CD4-positive, alpha-beta T cell treated with Interleukin-1 beta for 1 hour (primary cell): ENCODE results near the gene NR5A2.
"Not testable (repeated sequence)": the region's sequence is repeated elsewhere in the genome, so short reads cannot be mapped to it uniquely, and the experiment has no call there.

Source experiments
- DNase-seq, 2 donors: peaks; one replicate each; pipeline ENCODE4 v3.0.0-alpha.2; 2020 to 2022

NR5A2 gene

GRCh38 chr1:200166411-200166810, 138.9 kb downstream of the NR5A2 start:
- no peak for DNase-seq

- no peak for DNase-seq
Observed at GRCh38 chr1:200168926-200169325, 141.4 kb downstream of the NR5A2 start.

- no peak for DNase-seq
Observed at GRCh38 chr1:200172311-200172710, 144.8 kb downstream of the NR5A2 start.

GRCh38 chr1:200173097-200173618, 145.6 kb downstream of the NR5A2 start:
- no peak for DNase-seq

DNA sequence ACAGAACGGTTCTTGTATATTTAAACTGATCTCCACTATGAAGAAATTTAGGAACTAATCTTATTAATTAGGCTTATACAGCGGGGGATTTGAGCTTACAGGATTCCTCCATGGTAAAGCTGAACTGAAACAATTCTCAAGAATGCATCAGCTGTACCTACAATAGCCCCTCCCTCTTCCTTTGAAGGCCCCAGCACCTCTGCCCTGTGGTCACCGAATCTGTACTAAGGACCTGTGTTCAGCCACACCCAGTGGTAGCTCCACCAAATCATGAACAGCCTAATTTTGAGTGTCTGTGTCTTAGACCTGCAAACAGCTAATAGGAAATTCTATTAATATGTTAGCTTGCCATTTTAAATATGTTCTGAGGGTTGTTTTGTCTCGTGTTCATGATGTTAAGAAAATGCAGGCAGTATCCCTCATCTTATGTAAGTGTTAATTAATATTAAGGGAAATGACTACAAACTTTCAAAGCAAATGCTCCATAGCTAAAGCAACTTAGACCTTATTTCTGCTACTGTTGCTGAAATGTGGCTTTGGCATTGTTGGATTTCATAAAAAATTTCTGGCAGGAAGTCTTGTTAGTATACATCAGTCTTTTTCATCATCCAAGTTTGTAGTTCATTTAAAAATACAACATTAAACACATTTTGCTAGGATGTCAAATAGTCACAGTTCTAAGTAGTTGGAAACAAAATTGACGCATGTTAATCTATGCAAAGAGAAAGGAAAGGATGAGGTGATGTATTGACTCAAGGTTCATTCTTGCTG, 147.2 kb downstream of the NR5A2 start:
- DNase-seq: no peak

DNA sequence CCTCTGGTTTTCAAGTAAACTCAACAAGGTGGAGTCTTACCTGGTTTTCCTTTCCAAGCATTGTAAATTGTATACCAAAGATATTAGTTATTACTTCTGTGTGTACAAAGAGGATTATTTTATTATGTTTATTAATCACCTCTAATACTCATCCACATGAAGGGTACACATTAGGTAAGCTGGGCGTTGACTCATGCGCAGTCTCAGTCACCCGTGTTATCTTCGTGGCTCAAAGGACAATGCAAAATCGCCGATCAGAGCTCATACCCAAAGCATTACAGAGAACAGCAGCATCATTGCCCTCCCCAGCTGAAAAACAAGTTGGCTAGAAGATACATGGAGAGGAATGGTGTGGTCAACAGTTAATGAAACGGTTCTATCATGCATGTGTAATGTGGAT, 148.7 kb downstream of the NR5A2 start:
- no peak for DNase-seq

DNA sequence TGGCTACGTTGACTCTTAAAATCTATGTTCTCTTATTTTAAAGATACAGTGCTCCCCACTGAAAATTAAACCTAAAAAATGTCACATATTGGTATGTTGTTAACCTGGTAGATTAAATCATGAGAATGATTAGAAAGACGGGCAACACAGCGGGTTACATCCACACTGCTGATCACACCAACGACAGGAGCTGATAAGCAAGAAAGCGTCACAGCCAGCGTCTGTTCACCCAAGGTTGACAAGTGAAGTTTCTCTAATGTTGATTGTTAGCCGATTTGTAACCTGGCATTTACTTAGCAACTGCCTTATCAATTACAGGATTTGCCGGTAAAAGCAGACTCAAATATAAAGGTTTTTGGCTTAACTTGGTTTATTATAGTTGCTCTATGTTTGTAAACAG, 149.3 kb downstream of the NR5A2 start:
- no peak for DNase-seq

DNA sequence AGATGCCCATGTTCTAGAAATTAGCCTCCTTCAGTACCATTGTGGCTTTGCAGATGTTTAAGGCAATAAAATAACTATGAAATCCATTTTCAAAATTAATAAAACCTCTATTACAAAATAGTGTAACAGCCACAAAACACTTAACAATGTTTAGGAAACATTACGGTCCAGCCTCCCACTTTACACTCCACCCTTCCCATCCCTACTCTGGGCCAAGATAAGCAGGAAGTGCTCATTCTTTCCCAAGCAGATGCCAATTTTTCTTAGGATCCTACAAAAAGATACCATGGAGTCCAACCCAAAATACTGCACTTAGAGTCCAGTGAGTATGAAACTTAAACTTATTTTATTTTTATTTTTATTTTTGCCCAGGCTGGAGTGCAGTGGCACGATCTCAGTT, 150.8 kb downstream of the NR5A2 start:
- DNase-seq: no peak

DNA sequence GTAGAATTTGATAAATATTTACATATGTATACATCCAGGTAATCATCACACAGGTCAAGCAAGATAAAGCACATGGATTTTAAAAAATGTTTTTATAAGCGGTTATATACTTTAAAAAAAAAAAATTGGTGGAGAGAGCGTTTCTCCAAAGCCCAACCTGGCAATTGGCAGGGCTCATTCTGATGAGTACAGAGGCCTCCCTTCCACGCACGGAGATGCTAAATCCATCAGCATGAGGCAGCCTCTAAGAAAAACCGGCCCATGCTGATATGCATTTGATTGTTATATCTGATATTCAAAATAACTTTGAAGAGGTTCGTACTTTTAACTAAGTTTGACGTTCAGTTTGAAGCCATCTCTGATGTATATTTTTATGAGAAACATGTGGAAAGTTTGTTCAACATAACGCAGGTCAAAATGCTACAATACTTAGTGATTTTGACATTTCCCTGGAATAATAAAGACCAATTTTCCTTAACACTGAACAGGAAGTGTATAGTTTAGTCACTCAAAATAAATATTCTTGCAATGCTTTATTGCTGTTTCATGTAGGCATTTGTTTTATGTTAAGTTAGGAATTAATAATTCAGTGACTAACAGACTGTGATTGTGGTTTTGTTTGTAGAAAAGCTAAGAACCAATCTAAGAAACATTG, 151.7 kb downstream of the NR5A2 start:
- DNase-seq: no peak

GRCh38 chr1:200179781-200180160, 152.3 kb downstream of the NR5A2 start:
- DNase-seq: no peak

GRCh38 chr1:200180821-200181220, 153.3 kb downstream of the NR5A2 start:
- DNase-seq: no peak

- DNase-seq: no peak
Observed at GRCh38 chr1:200181861-200182260, 154.4 kb downstream of the NR5A2 start.

- DNase-seq: no peak
Observed at GRCh38 chr1:200182701-200183100, 155.2 kb downstream of the NR5A2 start.

DNA sequence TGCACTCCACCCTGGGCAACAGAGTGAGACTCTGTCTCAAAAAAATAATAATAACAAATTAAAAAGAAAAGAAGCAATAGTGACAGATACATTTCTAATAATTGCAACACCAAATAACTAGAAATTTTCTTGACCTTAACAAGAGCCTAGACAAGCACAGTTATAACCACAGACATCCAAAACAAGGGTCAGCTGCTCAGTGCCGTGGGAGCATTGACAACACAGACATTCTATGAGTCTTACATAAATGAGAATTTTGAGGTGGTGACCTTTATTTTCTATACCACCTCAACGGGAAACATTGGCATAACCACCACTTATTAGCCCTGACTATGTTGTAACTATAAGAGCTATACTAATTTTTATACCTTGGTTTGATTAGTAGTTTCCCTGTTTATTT, 156.1 kb downstream of the NR5A2 start:
- DNase-seq: no peak

DNA sequence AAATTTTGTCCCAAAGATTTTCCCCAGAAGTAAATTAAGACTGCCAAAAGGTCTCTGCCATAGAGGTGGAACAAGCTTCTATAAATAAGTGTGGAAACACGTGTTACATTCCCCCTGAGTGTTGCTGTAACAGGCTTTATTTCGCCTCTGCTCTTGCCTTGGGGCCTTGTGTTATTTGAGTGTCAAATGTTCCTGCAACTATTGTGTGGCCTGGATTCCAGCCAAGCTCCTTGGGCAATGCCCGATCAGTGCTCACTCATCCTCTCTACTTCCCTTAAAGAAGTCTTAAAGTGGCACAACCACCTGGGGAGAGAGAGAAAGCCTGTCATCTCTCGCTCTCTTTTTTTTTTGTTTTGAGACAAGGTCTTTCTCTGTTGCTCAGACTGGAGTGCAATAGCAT, 156.7 kb downstream of the NR5A2 start:
- peak in 1 of 2 donors; percentile 54 for DNase-seq

DNA sequence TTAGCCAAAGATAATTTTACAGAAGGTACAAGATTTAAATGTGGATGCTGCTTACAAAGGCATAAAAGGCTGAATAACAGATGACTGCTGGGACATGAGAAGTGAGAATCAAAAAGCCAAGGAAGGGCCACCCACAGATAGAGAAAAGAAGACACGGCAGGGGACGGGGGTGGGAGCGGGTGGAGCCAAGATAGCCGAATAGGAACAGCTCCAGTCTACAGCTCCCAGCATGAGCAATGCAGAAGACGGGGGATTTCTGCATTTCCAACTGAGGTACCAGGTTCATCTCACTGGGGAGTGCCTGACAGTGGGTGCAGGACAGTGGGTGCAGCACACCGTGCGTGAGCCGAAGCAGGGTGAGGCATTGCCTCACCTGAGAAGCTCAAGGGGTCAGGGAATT, 157.7 kb downstream of the NR5A2 start:
- not testable (repeated sequence) for DNase-seq

DNA sequence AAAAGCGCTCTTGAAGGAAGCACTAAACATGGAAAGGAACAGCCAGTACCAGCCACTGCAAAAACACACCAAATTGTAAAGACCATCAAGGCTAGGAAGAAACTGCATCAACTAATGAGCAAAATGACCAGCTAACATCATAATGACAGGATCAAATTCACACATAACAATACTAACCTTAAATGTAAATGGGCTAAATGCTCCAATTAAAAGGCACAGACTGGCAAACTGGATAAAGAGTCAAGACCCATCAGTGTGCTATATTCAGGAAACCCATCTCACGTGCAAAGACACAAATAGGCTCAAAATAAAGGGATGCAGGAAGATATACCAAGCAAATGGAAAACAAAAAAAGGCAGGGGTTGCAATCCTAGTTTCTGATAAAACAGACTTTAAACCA, 159.8 kb downstream of the NR5A2 start:
- DNase-seq: not testable (repeated sequence)

DNA sequence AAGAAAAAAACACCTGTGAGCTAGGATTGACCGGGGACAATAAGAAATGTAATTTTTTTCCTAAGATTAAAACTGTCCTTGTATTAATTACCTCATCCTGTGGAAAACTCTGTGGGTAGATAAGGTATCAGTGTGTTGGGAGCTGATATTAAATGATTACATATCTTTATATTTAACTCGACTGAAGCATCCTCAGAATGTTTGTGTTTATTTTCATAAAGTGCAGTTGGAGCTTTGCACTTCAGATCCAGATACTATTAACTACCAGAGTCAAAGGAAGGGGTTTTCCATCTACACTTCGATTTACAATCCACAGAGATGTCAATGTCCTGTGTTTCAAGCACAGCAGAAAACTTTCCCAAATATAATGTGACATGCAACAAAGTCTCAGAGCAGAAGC, 164.5 kb downstream of the NR5A2 start:
- DNase-seq: no peak

- DNase-seq: no peak
Observed at GRCh38 chr1:200194477-200194876, 167.0 kb downstream of the NR5A2 start.

DNA sequence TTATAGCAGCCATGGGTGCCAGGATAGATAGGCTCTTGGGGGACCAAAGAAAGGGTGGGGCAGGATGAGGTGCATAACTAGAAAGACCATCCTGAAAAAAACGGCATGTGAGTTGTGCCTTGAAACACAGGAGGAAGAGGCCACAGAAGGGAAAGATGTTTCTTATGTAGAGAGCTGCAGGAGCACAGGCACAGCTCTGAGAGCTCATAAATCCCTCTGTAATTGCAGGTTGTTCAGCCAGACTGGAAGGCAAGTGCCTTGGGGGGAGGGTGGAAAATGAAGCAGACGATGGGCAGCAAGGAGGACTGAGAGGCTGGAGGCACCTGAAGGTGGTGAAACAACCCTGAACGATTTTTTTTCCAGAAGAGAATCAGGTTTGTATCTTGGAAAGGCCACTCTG, 170.7 kb downstream of the NR5A2 start:
- no peak for DNase-seq

GRCh38 chr1:200205216-200205995, 177.9 kb downstream of the NR5A2 start:
- no peak for DNase-seq

DNA sequence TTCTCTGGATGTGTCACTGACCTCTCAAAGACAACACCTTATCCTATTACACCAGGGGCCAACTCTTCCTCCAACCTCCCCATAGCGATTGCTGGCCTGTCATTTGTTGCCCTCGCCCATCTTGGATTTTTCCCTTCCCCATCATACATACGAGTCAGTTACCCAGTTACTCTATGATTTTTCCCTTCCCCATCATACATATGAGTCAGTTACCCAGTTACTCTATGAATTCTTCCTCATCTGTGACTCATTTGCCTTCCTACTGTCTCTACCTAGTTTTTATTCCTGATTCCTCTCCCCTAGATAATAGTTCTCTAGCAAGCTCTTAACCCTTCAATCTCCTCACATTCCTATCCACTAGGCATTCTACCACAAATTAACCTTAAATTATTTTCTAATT, 178.8 kb downstream of the NR5A2 start:
- no peak for DNase-seq

DNA sequence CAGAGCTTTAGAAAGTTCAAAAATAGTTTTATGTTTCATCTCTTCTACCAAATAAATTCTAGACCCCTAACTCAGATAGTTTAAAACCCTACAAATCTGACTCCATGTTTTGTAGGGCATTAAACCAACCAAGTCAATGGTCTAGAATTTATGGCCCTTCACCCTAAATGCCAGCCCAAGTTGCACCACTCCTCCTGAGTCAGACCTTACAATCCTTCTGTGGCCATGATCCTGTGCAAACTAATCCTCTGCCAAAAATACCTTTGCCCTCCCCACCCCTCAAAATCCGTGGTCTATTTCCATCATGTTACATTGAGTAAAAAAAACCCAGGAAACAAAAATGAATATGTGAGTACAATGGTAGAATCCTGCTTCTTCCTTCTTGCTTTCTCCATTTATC, 179.3 kb downstream of the NR5A2 start:
- DNase-seq: no peak

DNA sequence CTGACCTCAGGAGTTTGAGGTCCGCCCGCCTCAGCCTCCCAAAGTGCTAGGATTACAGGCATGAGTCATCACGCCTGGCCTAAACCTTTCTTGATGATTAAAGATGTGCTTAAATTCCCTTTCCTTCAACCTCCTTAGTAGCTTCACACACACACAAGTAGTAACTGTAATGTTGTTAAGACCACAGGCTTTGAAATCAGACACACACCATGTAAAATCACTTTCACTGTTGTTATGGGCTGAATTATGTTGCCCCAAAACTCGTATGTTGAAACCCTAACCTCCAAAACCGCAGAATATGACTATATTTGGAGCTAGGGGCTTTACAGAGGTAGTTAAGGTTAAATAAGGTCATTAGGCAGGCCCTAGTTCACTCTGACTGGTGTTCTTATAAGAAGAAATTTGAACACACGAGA, 180.2 kb downstream of the NR5A2 start:
- DNase-seq: no peak
